Endothelial cell of umbilical vein (primary cell): Measurements from ENCODE around the gene PARD3B. TPM values are rescaled to one million over a fixed set of nuclear protein-coding genes. Genes with fewer than 3 reads are reported as not detected.

ENCODE experiments used
- BruUV-seq: library from RNA; stranded (reverse); fragments of 400-500 nt; replicated peaks from 2 replicates; lab custom pipeline; 2021; lab: Mats Ljungman, UMichigan
- CTCF ChIA-PET: fragments of 300-600, 350-600 bp; sonication (Branson Sonifier 250); formaldehyde crosslinking; loops from one replicate; lab custom pipeline; 2021; ENCODE audit warnings: antibody characterized with exemption, inconsistent platforms; lab: Charles Lee
- POLR2A ChIA-PET: fragments of 300-600, 350-600 bp; sonication (Branson Sonifier 250); formaldehyde crosslinking; loops from one replicate; lab custom pipeline; 2021; ENCODE audit warnings: antibody characterized with exemption, inconsistent platforms; lab: Charles Lee
- DNase-seq: peaks from one replicate; pipeline ENCODE4 v3.0.0-alpha.2; 2011; ENCODE audit warnings: low read depth, low spot score
- FAIRE-seq: peaks from 2 replicates; lab custom pipeline; 2011; peaks lifted over from hg19 to GRCh38; lab: Jason Lieb, UNC
- H2AFZ ChIP-seq: 2 replicates; pipeline ENCODE4 v1.6.0; 2012; ENCODE audit warnings: low read depth, low read length, control low read depth, inconsistent platforms
- H3K27ac ChIP-seq: 2 replicates; pipeline ENCODE4 v1.5.1; 2011; ENCODE audit warnings: low read depth, mild to moderate bottlenecking, control low read depth, low read length, moderate library complexity; ENCODE audit not compliant: insufficient read depth
- H3K27me3 ChIP-seq, 2 experiments: 2 replicates each; pipeline versions ENCODE4 v1.6.0 to v1.6.1; 2011; ENCODE audit warnings: low read length in 2 of 2, mixed read lengths in 1 of 2; ENCODE audit not compliant: control insufficient read depth in 2 of 2, insufficient read depth in 2 of 2
- H3K36me3 ChIP-seq, 2 experiments: 2 replicates in 1 of 2; 3 replicates in 1 of 2; pipeline ENCODE4 v1.5.1; 2011; ENCODE audit warnings: low read length in 2 of 2, mild to moderate bottlenecking in 1 of 2, moderate library complexity in 1 of 2; ENCODE audit not compliant: control insufficient read depth in 2 of 2, insufficient read depth in 2 of 2; ENCODE audit errors: extremely low read depth in 1 of 2
- H3K4me1 ChIP-seq: 3 replicates; pipeline ENCODE4 v1.5.1; 2011; ENCODE audit warnings: mild to moderate bottlenecking, low read length; ENCODE audit not compliant: control insufficient read depth, insufficient read depth; ENCODE audit errors: extremely low read depth
- H3K4me2 ChIP-seq: 2 replicates; pipeline ENCODE4 v1.6.1; 2011; ENCODE audit warnings: low read length, control low read depth, mixed read lengths; ENCODE audit not compliant: insufficient read depth
- H3K4me3 ChIP-seq, 3 experiments: fragments of 200-600 bp in 1 of 3; sonication (generic), shearing (Covaris generic) in 1 of 3; replicated peaks in 1 of 3; 2 replicates each; pipeline ENCODE4 v1.5.1; 2011 to 2016; ENCODE audit warnings: control low read depth in 3 of 3, low read length in 3 of 3, mild to moderate bottlenecking in 2 of 3, inconsistent platforms in 1 of 3, low read depth in 1 of 3, moderate library complexity in 1 of 3; ENCODE audit not compliant: insufficient read depth in 1 of 3
- H3K79me2 ChIP-seq: 2 replicates; pipeline ENCODE4 v1.6.0; 2012; ENCODE audit warnings: low read length, inconsistent platforms; ENCODE audit not compliant: control insufficient read depth, insufficient read depth
- H3K9ac ChIP-seq: replicated peaks from 2 replicates; pipeline ENCODE3; 2011; ENCODE audit warnings: low read length, control low read depth; ENCODE audit not compliant: insufficient read depth; ENCODE audit errors: extremely low read depth
- H3K9me1 ChIP-seq: replicated peaks from 3 replicates; pipeline ENCODE4 v1.6.0; 2011; ENCODE audit warnings: mild to moderate bottlenecking, low read length; ENCODE audit not compliant: control insufficient read depth, insufficient read depth; ENCODE audit errors: extremely low read depth
- H3K9me3 ChIP-seq: replicated peaks from 2 replicates; pipeline ENCODE4 v1.5.1; 2012; ENCODE audit warnings: low read length, inconsistent platforms; ENCODE audit not compliant: control insufficient read depth, insufficient read depth
- H4K20me1 ChIP-seq: replicated peaks from 2 replicates; pipeline ENCODE3; 2011; ENCODE audit warnings: mild to moderate bottlenecking, low read length; ENCODE audit not compliant: control insufficient read depth, insufficient read depth; ENCODE audit errors: extremely low read depth
- CTCF ChIP-seq, 2 donors: IDR thresholded peaks; 1 replicate in 1 of 2; 2 replicates in 1 of 2; pipeline ENCODE4 v1.5.1; 2011; ENCODE audit warnings: low read length in 2 of 2, mild to moderate bottlenecking in 2 of 2, moderate library complexity in 2 of 2, control low read depth in 1 of 2, inconsistent platforms in 1 of 2, low read depth in 1 of 2; ENCODE audit not compliant: insufficient read depth in 1 of 2; ENCODE audit errors: extremely low read depth in 1 of 2
- EZH2 ChIP-seq: IDR thresholded peaks from 2 replicates; pipeline ENCODE4 v1.6.1; 2012; ENCODE audit warnings: borderline replicate concordance, low read depth, mild to moderate bottlenecking, moderate library complexity, low read length, inconsistent platforms; ENCODE audit not compliant: severe bottlenecking
- FOS ChIP-seq: IDR thresholded peaks from 2 replicates; pipeline ENCODE4 v1.6.1; 2011; ENCODE audit warnings: mild to moderate bottlenecking, low read length, moderate library complexity, borderline replicate concordance; ENCODE audit not compliant: insufficient read depth
- GATA2 ChIP-seq: IDR thresholded peaks from 2 replicates; pipeline ENCODE4 v1.7.0; 2011; ENCODE audit warnings: low read depth, mild to moderate bottlenecking, moderate library complexity, mixed read lengths, low read length; ENCODE audit not compliant: insufficient read length, insufficient read depth
- JUN ChIP-seq: IDR thresholded peaks from 2 replicates; pipeline ENCODE4 v1.6.1; 2011; ENCODE audit warnings: borderline replicate concordance, low read depth; ENCODE audit not compliant: insufficient read length, insufficient read depth
- MAX ChIP-seq: IDR thresholded peaks from 2 replicates; pipeline ENCODE4 v1.6.1; 2011; ENCODE audit not compliant: insufficient read depth, insufficient read length
- MYC ChIP-seq: IDR thresholded peaks from one replicate; pipeline ENCODE4 v1.6.1; 2011; ENCODE audit warnings: mild to moderate bottlenecking, low read depth, low read length
- POLR2A ChIP-seq: IDR thresholded peaks from 2 replicates; pipeline ENCODE4 v1.6.1; 2012; ENCODE audit warnings: low read depth, mild to moderate bottlenecking, control low read depth, low read length
- POLR2AphosphoS5 ChIP-seq: IDR thresholded peaks from 2 replicates; pipeline ENCODE4 v1.6.1; 2012; ENCODE audit warnings: low read depth, mild to moderate bottlenecking, control low read depth, low read length, moderate library complexity; ENCODE audit not compliant: insufficient read depth
- dilution Hi-C: fragments of 300-500 bp; cut with MboI; formaldehyde crosslinking; loops from one replicate; pipeline ENCODE4 v1.15.0; 2019; ENCODE audit warnings: low sequenced_read_pairs; ENCODE audit not compliant: extremely low pct_ligation_motif_present
- intact Hi-C: fragments of 100-400 bp; cut with micrococcal nuclease; formaldehyde crosslinking; loops from one replicate; pipeline ENCODE4 v1.10.0; 2022
- polyA plus RNA-seq, 4 experiments: library from polyadenylated mRNA; depleted of rRNA in 3 of 4; stranded (reverse) in 3 of 4; unstranded in 1 of 4; fragments of >200 nt; gene quantifications; 2 replicates each; pipeline versions ENCODE4 v1.2.1 to v1.2.3, GENCODE V29; 2011 to 2012; ENCODE audit warnings: missing spikeins in 1 of 4
- total RNA-seq: library from RNA; stranded (reverse); gene quantifications from 2 replicates; pipeline ENCODE4 v1.2.3, GENCODE V29; 2021

The PARD3B gene
- total and polyA plus RNA-seq, 2 donors (not counting 3 experiments of a cell fraction or from before 2014, with no cell fraction given): 2.2 to 30.9 TPM

GRCh38 chr2:205032093-205032551, 486.8 kb downstream of the PARD3B start:
- ChIA-PET POLR2A (no interaction called here), CTCF (interaction anchor here (1.0 kb wide), 1 partner anchor 19 kb away, joined by 3 read pairs; no protein-coding TSS in a partner anchor)
- no peak overlapping the region for H3K27ac ChIP-seq
- no peak overlapping the region for H3K4me2 ChIP-seq
- dilution Hi-C loops: no loop called here
- intact Hi-C loops: no loop called here
- no peaks in the 10 kb centered on the region for H3K9me3 ChIP-seq
- H4K20me1 ChIP-seq: no peaks in the 10 kb centered on the region
- H3K79me2 ChIP-seq: no peaks in the 10 kb centered on the region
- no peaks in the 10 kb centered on the region for H3K4me1 ChIP-seq
- DNase-seq (no peak), FAIRE-seq (no peak)
- BruUV-seq: no TSS peak
- no peak overlapping the region for H3K4me3 ChIP-seq
- no peaks in the 10 kb centered on the region for H3K27me3 ChIP-seq
- TF ChIP-seq JUN (no peak), POLR2AphosphoS5 (no peak), POLR2A (no peak), MYC (no peak), CTCF (IDR thresholded peaks at IDR 0.05; ENCODE audit: extremely low read depth in 1 of 2, insufficient read depth in 1 of 2, low read depth in 1 of 2, low read length in 2 of 2) (no peak), FOS (no peak), MAX (no peak), EZH2 (no peak), GATA2 (no peak)
- no peaks in the 10 kb centered on the region for H3K36me3 ChIP-seq
- peaks cover 2% of the 10 kb centered on the region for H3K9me1 ChIP-seq
- no peak overlapping the region for H3K9ac ChIP-seq
- no peak overlapping the region for H2AFZ ChIP-seq
